Measurements from ENCODE around the gene USP24. TPM values are rescaled to one million over a fixed set of nuclear protein-coding genes. Genes with fewer than 3 reads are reported as not detected.

The USP24 gene
- total RNA-seq, 1 experiment from 2014 or later, result 35.3 TPM

- Histone ChIP-seq H3K27ac (ENCODE audit: insufficient read length, low read depth, low read length) (no peak overlapping the region), H2BK15ac (ENCODE audit: low read depth, low read length) (no peak overlapping the region), H2BK12ac (ENCODE audit: insufficient read length, low read depth, low read length) (no peak overlapping the region), H3K4me2 (ENCODE audit: insufficient read depth, insufficient read length, low read length) (no peak overlapping the region), H3K79me2 (ENCODE audit: insufficient read depth, low read length) (no peaks in the 10 kb centered on the region; the same call in 1 of the 2 replicates), H3K4ac (ENCODE audit: low read depth, low read length) (no peak overlapping the region), H3K23ac (ENCODE audit: insufficient read length, low read depth, low read length) (no peak overlapping the region), H3T11ph (ENCODE audit: low read length) (no peak overlapping the region), H4K8ac (replicated peaks; ENCODE audit: insufficient read length, low read depth, low read length) (no peak overlapping the region), H4K5ac (ENCODE audit: insufficient read length, low read depth, low read length) (no peak overlapping the region), H3K23me2 (ENCODE audit: insufficient read length, low read depth, low read length, poor library complexity, severe bottlenecking) (peaks cover 7% of the 10 kb centered on the region), H3K9me3 (ENCODE audit: control insufficient read depth, low read depth, low read length) (no peaks in the 10 kb centered on the region), H3K18ac (ENCODE audit: insufficient read length, low read depth, low read length) (no peak overlapping the region), H3K56ac (ENCODE audit: insufficient read length, low read depth, low read length) (no peak overlapping the region), H3K9ac (ENCODE audit: extremely low read depth, insufficient read length, low read length) (no peak overlapping the region), H4K91ac (ENCODE audit: insufficient read length, low read depth, low read length) (no peak overlapping the region), H3K27me3 (ENCODE audit: insufficient read depth, low read length) (peaks cover 9% of the 10 kb centered on the region; the same call in 1 of the 2 replicates), H2BK120ac (ENCODE audit: low read depth, low read length, poor library complexity, severe bottlenecking) (no peak overlapping the region), H4K20me1 (ENCODE audit: control insufficient read depth, insufficient read depth, insufficient read length) (no peaks in the 10 kb centered on the region), H3K4me1 (ENCODE audit: insufficient read depth, low read length) (peaks cover 5% of the 10 kb centered on the region; the same call in 1 of the 2 replicates), H2BK5ac (ENCODE audit: insufficient read length, low read length) (no peak overlapping the region), H2AFZ (ENCODE audit: low read length) (no peak overlapping the region), H3K14ac (ENCODE audit: insufficient read depth, low read length) (no peak overlapping the region), H2AK5ac (ENCODE audit: insufficient read length, low read length) (no peak overlapping the region), H3K79me1 (ENCODE audit: insufficient read depth, low read depth, low read length, poor library complexity, severe bottlenecking) (no peaks in the 10 kb centered on the region), H2BK20ac (ENCODE audit: low read depth, low read length, poor library complexity, severe bottlenecking) (no peak overlapping the region)
- Mint-ChIP-seq H3K36me3 (ENCODE audit: insufficient read depth in 1 of 3, low read depth in 3 of 3) (peaks cover 7 to 12% (median 9%) of the 10 kb centered on the region in 3 experiments; a peak in 5 of 7 replicates), H3K9me3 (peaks cover 0 to 9% of the 10 kb centered on the region in 2 experiments; a peak in 4 of 5 replicates), H3K27me3 (ENCODE audit: low read depth) (peaks cover 28% of the 10 kb centered on the region), H3K4me1 (peaks cover 14 to 27% of the 10 kb centered on the region in 2 experiments), H3K4me3 (no peak overlapping the region), H3K27ac (no peak overlapping the region)
- DNase-seq, result no peak
- TF ChIP-seq, protein P1, sequence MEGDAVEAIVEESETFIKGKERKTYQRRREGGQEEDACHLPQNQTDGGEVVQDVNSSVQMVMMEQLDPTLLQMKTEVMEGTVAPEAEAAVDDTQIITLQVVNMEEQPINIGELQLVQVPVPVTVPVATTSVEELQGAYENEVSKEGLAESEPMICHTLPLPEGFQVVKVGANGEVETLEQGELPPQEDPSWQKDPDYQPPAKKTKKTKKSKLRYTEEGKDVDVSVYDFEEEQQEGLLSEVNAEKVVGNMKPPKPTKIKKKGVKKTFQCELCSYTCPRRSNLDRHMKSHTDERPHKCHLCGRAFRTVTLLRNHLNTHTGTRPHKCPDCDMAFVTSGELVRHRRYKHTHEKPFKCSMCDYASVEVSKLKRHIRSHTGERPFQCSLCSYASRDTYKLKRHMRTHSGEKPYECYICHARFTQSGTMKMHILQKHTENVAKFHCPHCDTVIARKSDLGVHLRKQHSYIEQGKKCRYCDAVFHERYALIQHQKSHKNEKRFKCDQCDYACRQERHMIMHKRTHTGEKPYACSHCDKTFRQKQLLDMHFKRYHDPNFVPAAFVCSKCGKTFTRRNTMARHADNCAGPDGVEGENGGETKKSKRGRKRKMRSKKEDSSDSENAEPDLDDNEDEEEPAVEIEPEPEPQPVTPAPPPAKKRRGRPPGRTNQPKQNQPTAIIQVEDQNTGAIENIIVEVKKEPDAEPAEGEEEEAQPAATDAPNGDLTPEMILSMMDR (conservative IDR thresholded peaks at IDR 0.05), result no peak
- WGBS (ENCODE audit: extremely low coverage, insufficient read length, low lambda C conversion rate), result no CpG with 5 or more reads among the region's 6 CpGs
Observed at GRCh38 chr1:55034476-55035133, 180.6 kb downstream of the USP24 start.

Data from H9 (cell line).